Measurements from ENCODE around the gene TAGLN.
"Not testable (repeated sequence)": the region's sequence is repeated elsewhere in the genome, so short reads cannot be mapped to it uniquely, and the experiment has no call there.

GRCh38 chr11:117209351-117210125, 10.4 kb downstream of the TAGLN start:
- TF ChIP-seq CTCF, POLR2A (IDR thresholded peaks at IDR 0.05): not testable (repeated sequence)
